NCI-H2107 (cell line): ENCODE measurements around the gene ATP6V1A.

Experiments
- DNase-seq: peaks from one replicate; lab custom pipeline; 2025; lab: John Stamatoyannopoulos, UW

The ATP6V1A gene

GRCh38 chr3:113747283-113748046 lies 630 bp downstream of the ATP6V1A start:
- DNase-seq: peak; percentile 32

GRCh38 chr3:113751141-113751540 lies 4.3 kb downstream of the ATP6V1A start:
- no peak for DNase-seq

- DNase-seq: no peak
Observed at GRCh38 chr3:113753376-113753985, 6.6 kb downstream of the ATP6V1A start.

- DNase-seq: no peak
Observed at GRCh38 chr3:113754494-113755159, 7.8 kb downstream of the ATP6V1A start.

- DNase-seq: no peak
Observed at GRCh38 chr3:113758389-113759024, 11.7 kb downstream of the ATP6V1A start.

GRCh38 chr3:113764698-113765097 lies 17.9 kb downstream of the ATP6V1A start:
- DNase-seq: no peak

- DNase-seq: no peak
Observed at GRCh38 chr3:113769551-113769950, 22.7 kb downstream of the ATP6V1A start.

GRCh38 chr3:113771993-113772392 lies 25.2 kb downstream of the ATP6V1A start:
- no peak for DNase-seq

GRCh38 chr3:113773381-113773780 lies 26.5 kb downstream of the ATP6V1A start:
- DNase-seq: no peak

GRCh38 chr3:113775516-113775915 lies 28.7 kb downstream of the ATP6V1A start:
- DNase-seq: no peak

- no peak for DNase-seq
Observed at GRCh38 chr3:113776564-113776963, 29.7 kb downstream of the ATP6V1A start.

- DNase-seq: no peak
Observed at GRCh38 chr3:113783463-113783862, 36.6 kb downstream of the ATP6V1A start.

GRCh38 chr3:113783980-113784379 lies 37.1 kb downstream of the ATP6V1A start:
- DNase-seq: no peak

GRCh38 chr3:113791381-113791780 lies 44.5 kb downstream of the ATP6V1A start:
- no peak for DNase-seq

GRCh38 chr3:113794526-113794925 lies 47.7 kb downstream of the ATP6V1A start:
- DNase-seq: no peak

GRCh38 chr3:113795693-113796092 lies 48.9 kb downstream of the ATP6V1A start:
- DNase-seq: no peak

GRCh38 chr3:113802795-113803455 lies 56.1 kb downstream of the ATP6V1A start:
- DNase-seq: no peak

- DNase-seq: no peak
Observed at GRCh38 chr3:113804661-113805060, 57.8 kb downstream of the ATP6V1A start.

- no peak for DNase-seq
Observed at GRCh38 chr3:113805249-113805648, 58.4 kb downstream of the ATP6V1A start.

GRCh38 chr3:113812854-113813253 lies 66.0 kb downstream of the ATP6V1A start:
- DNase-seq: no peak

GRCh38 chr3:113819866-113820265 lies 73.0 kb downstream of the ATP6V1A start:
- DNase-seq: no peak

GRCh38 chr3:113825090-113825489 lies 78.3 kb downstream of the ATP6V1A start:
- DNase-seq: no peak
